ENCODE data around the gene JAZF1.

JAZF1 gene

DNA sequence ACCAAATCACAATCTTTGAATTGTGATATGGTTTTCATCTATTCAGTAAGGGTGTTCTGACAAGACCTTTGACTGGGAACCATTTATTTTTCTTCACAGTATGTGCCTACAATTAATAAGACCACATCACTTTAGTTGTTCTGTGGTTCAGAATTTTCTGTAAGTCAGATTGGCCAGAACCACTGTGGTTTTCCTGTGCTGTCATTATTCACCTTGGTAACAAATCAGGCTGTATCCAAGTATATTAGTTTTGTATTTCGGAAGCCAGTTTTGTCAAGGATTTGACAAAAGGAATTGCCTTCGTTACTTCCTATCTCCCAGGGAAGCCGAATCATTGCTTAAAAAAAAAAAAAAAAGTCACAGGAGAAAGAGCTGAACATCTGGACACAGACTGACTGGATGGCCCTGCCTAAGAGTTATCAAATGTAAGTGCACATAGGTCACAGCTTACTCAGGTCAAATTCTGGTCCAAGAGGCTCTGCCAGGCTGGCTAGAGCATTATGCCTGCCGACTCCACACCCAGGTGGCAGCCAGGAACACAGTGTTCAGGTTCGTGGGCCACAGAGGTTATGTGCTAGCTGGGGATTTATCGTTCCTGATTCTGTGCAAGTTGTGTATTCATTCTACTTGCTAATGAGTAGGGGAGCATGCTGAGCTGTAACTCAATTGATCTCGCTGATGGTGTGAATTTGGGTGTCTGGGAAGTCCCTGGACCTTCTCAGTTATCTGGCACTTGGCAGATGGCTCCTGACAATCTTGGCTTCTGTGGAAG is 175.3 kb downstream of the JAZF1 start:
- TF ChIP-seq, protein P1, sequence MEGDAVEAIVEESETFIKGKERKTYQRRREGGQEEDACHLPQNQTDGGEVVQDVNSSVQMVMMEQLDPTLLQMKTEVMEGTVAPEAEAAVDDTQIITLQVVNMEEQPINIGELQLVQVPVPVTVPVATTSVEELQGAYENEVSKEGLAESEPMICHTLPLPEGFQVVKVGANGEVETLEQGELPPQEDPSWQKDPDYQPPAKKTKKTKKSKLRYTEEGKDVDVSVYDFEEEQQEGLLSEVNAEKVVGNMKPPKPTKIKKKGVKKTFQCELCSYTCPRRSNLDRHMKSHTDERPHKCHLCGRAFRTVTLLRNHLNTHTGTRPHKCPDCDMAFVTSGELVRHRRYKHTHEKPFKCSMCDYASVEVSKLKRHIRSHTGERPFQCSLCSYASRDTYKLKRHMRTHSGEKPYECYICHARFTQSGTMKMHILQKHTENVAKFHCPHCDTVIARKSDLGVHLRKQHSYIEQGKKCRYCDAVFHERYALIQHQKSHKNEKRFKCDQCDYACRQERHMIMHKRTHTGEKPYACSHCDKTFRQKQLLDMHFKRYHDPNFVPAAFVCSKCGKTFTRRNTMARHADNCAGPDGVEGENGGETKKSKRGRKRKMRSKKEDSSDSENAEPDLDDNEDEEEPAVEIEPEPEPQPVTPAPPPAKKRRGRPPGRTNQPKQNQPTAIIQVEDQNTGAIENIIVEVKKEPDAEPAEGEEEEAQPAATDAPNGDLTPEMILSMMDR (conservative IDR thresholded peaks at IDR 0.05; ENCODE audit: low read length) = no peak
- H3K4me3 ChIP-seq (ENCODE audit: low read length) = no peak overlapping the region
- peak; percentile 37 for DNase-seq (ENCODE audit: low read depth)

- no peak overlapping the region for H3K4me3 ChIP-seq (ENCODE audit: low read length)
- no peak for DNase-seq (ENCODE audit: low read depth)
- TF ChIP-seq, protein P1 (conservative IDR thresholded peaks at IDR 0.05; ENCODE audit: low read length) = no peak
These were observed 177.2 kb downstream of the JAZF1 start for GRCh38 chr7:28003408-28003807.

DNA sequence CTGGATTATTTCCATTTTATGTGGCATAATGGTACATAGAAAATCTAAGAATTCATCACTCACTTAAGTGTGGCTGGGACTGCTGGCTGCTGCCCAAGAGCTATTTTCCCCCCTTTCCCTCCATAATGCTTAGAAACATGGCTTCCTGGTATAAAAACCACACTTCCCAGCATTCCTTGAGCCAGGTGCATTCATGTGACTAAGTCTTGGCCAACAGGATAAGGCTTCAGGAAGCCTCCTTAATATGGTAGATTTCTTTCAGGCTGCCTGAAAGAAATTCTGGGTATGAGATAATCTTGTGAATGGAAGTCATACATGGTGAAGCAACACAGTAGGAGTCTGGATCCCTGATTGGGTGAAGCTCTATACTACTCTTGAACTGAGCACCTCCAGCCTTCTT is 178.0 kb downstream of the JAZF1 start:
- DNase-seq (ENCODE audit: low read depth) = no peak
- no peak overlapping the region for H3K4me3 ChIP-seq (ENCODE audit: low read length)
- TF ChIP-seq, protein P1 (conservative IDR thresholded peaks at IDR 0.05; ENCODE audit: low read length) = no peak

DNA sequence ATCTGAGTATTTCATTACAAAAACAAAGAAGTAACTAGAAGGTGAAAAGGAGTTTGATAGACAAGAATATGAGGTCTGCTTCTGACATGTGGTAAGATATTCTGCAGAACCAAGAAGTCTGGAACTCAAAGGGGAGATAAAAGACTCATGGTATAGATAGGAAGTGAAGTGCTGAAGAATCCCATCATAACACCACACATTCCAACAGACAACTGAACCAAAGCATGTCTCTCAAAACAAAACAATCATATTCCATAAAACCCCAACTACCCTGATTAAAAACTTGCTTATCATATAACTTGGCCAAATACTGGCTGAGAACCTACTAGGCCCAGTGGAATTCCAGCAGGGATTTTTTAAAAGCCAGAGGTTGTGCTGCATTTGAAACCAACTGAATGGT is 178.7 kb downstream of the JAZF1 start:
- TF ChIP-seq, protein P1 (conservative IDR thresholded peaks at IDR 0.05; ENCODE audit: low read length) = no peak
- no peak for DNase-seq (ENCODE audit: low read depth)
- no peak overlapping the region for H3K4me3 ChIP-seq (ENCODE audit: low read length)

- TF ChIP-seq, protein P1 (conservative IDR thresholded peaks at IDR 0.05; ENCODE audit: low read length) = no peak
These were observed 180.8 kb downstream of the JAZF1 start for GRCh38 chr7:27999829-28000228.

GRCh38 chr7:27998382-27998781 is 182.2 kb downstream of the JAZF1 start:
- DNase-seq (ENCODE audit: low read depth) = no peak
- no peak overlapping the region for H3K4me3 ChIP-seq (ENCODE audit: low read length)
- TF ChIP-seq, protein P1 (conservative IDR thresholded peaks at IDR 0.05; ENCODE audit: low read length) = no peak

More at GRCh38 chr7:27999829-28000228, 180.8 kb downstream of the JAZF1 start:
- no peak overlapping the region for H3K4me3 ChIP-seq (ENCODE audit: low read length)
- DNase-seq (ENCODE audit: low read depth) = no peak

GRCh38 chr7:27997188-27997707 is 183.3 kb downstream of the JAZF1 start:
- H3K4me3 ChIP-seq (ENCODE audit: low read length) = no peak overlapping the region
- TF ChIP-seq, protein P1 (conservative IDR thresholded peaks at IDR 0.05; ENCODE audit: low read length) = no peak
- no peak for DNase-seq (ENCODE audit: low read depth)
